Activated naive CD4-positive, alpha-beta T cell treated with anti-CD3 and anti-CD28 coated beads for 36 hours (primary cell): ENCODE results near the gene CTCFL. TPM values are rescaled to one million over a fixed set of nuclear protein-coding genes. Genes with fewer than 3 reads are reported as not detected.
"Not testable (repeated sequence)": the region's sequence is repeated elsewhere in the genome, so short reads cannot be mapped to it uniquely, and the experiment has no call there.

Experiments
- CTCF ChIA-PET: fragments of 350-600 bp; sonication (Branson Sonifier 250); formaldehyde crosslinking; loops from one replicate; lab custom pipeline; 2021; ENCODE audit warnings: antibody characterized with exemption; lab: Charles Lee
- DNase-seq: peaks from one replicate; pipeline ENCODE4 v3.0.0-alpha.2; 2020
- H3K27ac Mint-ChIP-seq: one replicate; pipeline ENCODE4 v1.8.0; 2021; ENCODE audit warnings: mild to moderate bottlenecking, mixed read lengths
- H3K27me3 Mint-ChIP-seq: one replicate; pipeline ENCODE4 v1.8.0; 2021; ENCODE audit warnings: low read depth, mixed read lengths
- H3K36me3 Mint-ChIP-seq: one replicate; pipeline ENCODE4 v1.8.0; 2021; ENCODE audit warnings: low read depth, mixed read lengths
- H3K4me1 Mint-ChIP-seq: one replicate; pipeline ENCODE4 v1.8.0; 2021; ENCODE audit warnings: low read depth, mixed read lengths
- H3K4me3 Mint-ChIP-seq: one replicate; pipeline ENCODE4 v1.8.0; 2021; ENCODE audit warnings: mild to moderate bottlenecking, moderate library complexity, mixed read lengths
- H3K9me3 Mint-ChIP-seq: one replicate; pipeline ENCODE4 v1.8.0; 2021; ENCODE audit warnings: mixed read lengths
- intact Hi-C: fragments of 100-400 bp; cut with micrococcal nuclease; formaldehyde crosslinking; loops from one replicate; pipeline ENCODE4 v1.15.1; 2023
- total RNA-seq, 2 experiments: library from RNA; stranded (reverse); gene quantifications; one replicate each; pipeline ENCODE4 v1.2.3, GENCODE V29; 2021

CTCFL gene
- total RNA-seq, 2 experiments from 2014 or later: not detected

- peak; percentile 23 for DNase-seq
Observed at GRCh38 chr20:57481281-57481711, 43.6 kb downstream of the CTCFL start.

GRCh38 chr20:57480444-57481160 lies 44.3 kb downstream of the CTCFL start:
- H3K4me3 Mint-ChIP-seq: no peak overlapping the region
- H3K27ac Mint-ChIP-seq: peak overlapping the region; percentile 18
- CTCF ChIA-PET: interaction anchor here (0.8 to 1.0 kb wide), 2 partner anchors 99 kb away, joined by 3 read pairs; no protein-coding TSS in a partner anchor
- DNase-seq: peak; percentile 34
- no peaks in the 10 kb centered on the region for H3K27me3 Mint-ChIP-seq
- H3K36me3 Mint-ChIP-seq: no peaks in the 10 kb centered on the region
- H3K9me3 Mint-ChIP-seq: no peaks in the 10 kb centered on the region
- peaks cover 29% of the 10 kb centered on the region for H3K4me1 Mint-ChIP-seq
- intact Hi-C loops: no loop called here

More at GRCh38 chr20:57481281-57481711, 43.6 kb downstream of the CTCFL start:
- Mint-ChIP-seq H3K36me3 (no peaks in the 10 kb centered on the region), H3K4me3 (no peak overlapping the region), H3K27ac (peak overlapping the region; percentile 18), H3K27me3 (no peaks in the 10 kb centered on the region), H3K9me3 (no peaks in the 10 kb centered on the region), H3K4me1 (peaks cover 25% of the 10 kb centered on the region)
- intact Hi-C loops: no loop called here
- CTCF ChIA-PET: interaction anchor here (0.6 to 1.0 kb wide), 4 partner anchors 91 to 583 kb away, joined by 3 read pairs; no protein-coding TSS in a partner anchor

GRCh38 chr20:57479196-57479595 lies 45.7 kb downstream of the CTCFL start:
- no peaks in the 10 kb centered on the region for H3K9me3 Mint-ChIP-seq
- H3K27ac Mint-ChIP-seq: no peak overlapping the region
- DNase-seq: no peak
- H3K4me1 Mint-ChIP-seq: peaks cover 35% of the 10 kb centered on the region
- no peaks in the 10 kb centered on the region for H3K36me3 Mint-ChIP-seq
- CTCF ChIA-PET: interaction anchor here (1.0 kb wide), 1 partner anchor 19 kb away, joined by 4 read pairs; no protein-coding TSS in a partner anchor
- H3K4me3 Mint-ChIP-seq: no peak overlapping the region
- intact Hi-C loops: no loop called here
- H3K27me3 Mint-ChIP-seq: no peaks in the 10 kb centered on the region

GRCh38 chr20:57478176-57478575 lies 46.8 kb downstream of the CTCFL start:
- no peak for DNase-seq
- Mint-ChIP-seq H3K27me3 (no peaks in the 10 kb centered on the region), H3K36me3 (no peaks in the 10 kb centered on the region), H3K27ac (no peak overlapping the region), H3K4me3 (no peak overlapping the region), H3K9me3 (no peaks in the 10 kb centered on the region), H3K4me1 (peaks cover 42% of the 10 kb centered on the region)
- intact Hi-C loops: no loop called here
- CTCF ChIA-PET: interaction anchor here (1.0 to 1.5 kb wide), 2 partner anchors 18 to 20 kb away, joined by 4 to 5 read pairs; no protein-coding TSS in a partner anchor

GRCh38 chr20:57476641-57477461 lies 48.1 kb downstream of the CTCFL start:
- no peak for DNase-seq
- intact Hi-C loops: no loop called here
- Mint-ChIP-seq H3K27me3 (no peaks in the 10 kb centered on the region), H3K9me3 (no peaks in the 10 kb centered on the region), H3K4me3 (no peak overlapping the region), H3K36me3 (no peaks in the 10 kb centered on the region), H3K4me1 (peaks cover 38% of the 10 kb centered on the region), H3K27ac (no peak overlapping the region)
- CTCF ChIA-PET: interaction anchor here (1.0 to 1.5 kb wide), 3 partner anchors 9 to 78 kb away, joined by 3 to 5 read pairs (median 3); no protein-coding TSS in a partner anchor

GRCh38 chr20:57476084-57476526 lies 48.8 kb downstream of the CTCFL start:
- no peak for DNase-seq

GRCh38 chr20:57475388-57476083 lies 49.4 kb downstream of the CTCFL start:
- Mint-ChIP-seq H3K36me3 (no peaks in the 10 kb centered on the region), H3K9me3 (no peaks in the 10 kb centered on the region), H3K4me3 (no peak overlapping the region), H3K27me3 (no peaks in the 10 kb centered on the region), H3K27ac (no peak overlapping the region), H3K4me1 (peaks cover 25% of the 10 kb centered on the region)
- intact Hi-C loops: no loop called here
- DNase-seq: no peak
- CTCF ChIA-PET: interaction anchor here (0.9 to 2.1 kb wide), 4 partner anchors 10 to 94 kb away, joined by 3 to 7 read pairs (median 3); no protein-coding TSS in a partner anchor

More at GRCh38 chr20:57476084-57476526, 48.8 kb downstream of the CTCFL start:
- CTCF ChIA-PET: interaction anchor here (1.1 kb wide), 2 partner anchors 9 to 77 kb away, joined by 3 read pairs; no protein-coding TSS in a partner anchor
- intact Hi-C loops: no loop called here
- Mint-ChIP-seq H3K27ac (no peak overlapping the region), H3K4me1 (peaks cover 31% of the 10 kb centered on the region), H3K27me3 (no peaks in the 10 kb centered on the region), H3K4me3 (no peak overlapping the region), H3K9me3 (no peaks in the 10 kb centered on the region), H3K36me3 (no peaks in the 10 kb centered on the region)

GRCh38 chr20:57474816-57475215 lies 50.1 kb downstream of the CTCFL start:
- H3K4me3 Mint-ChIP-seq: no peak overlapping the region
- no peaks in the 10 kb centered on the region for H3K27me3 Mint-ChIP-seq
- DNase-seq: no peak
- H3K36me3 Mint-ChIP-seq: no peaks in the 10 kb centered on the region
- no peaks in the 10 kb centered on the region for H3K9me3 Mint-ChIP-seq
- H3K4me1 Mint-ChIP-seq: peaks cover 23% of the 10 kb centered on the region
- CTCF ChIA-PET: interaction anchor here (0.9 to 2.1 kb wide), 3 partner anchors 10 to 93 kb away, joined by 3 to 7 read pairs (median 5); no protein-coding TSS in a partner anchor
- no peak overlapping the region for H3K27ac Mint-ChIP-seq
- intact Hi-C loops: no loop called here

GRCh38 chr20:57474205-57474604 lies 50.7 kb downstream of the CTCFL start:
- Mint-ChIP-seq H3K9me3 (no peaks in the 10 kb centered on the region), H3K4me3 (no peak overlapping the region), H3K4me1 (peaks cover 23% of the 10 kb centered on the region), H3K27ac (no peak overlapping the region), H3K27me3 (no peaks in the 10 kb centered on the region), H3K36me3 (no peaks in the 10 kb centered on the region)
- intact Hi-C loops: no loop called here
- CTCF ChIA-PET: interaction anchor here (0.9 to 2.1 kb wide), 4 partner anchors 10 to 93 kb away, joined by 3 to 7 read pairs (median 4); no protein-coding TSS in a partner anchor
- DNase-seq: no peak

- intact Hi-C loops: loop anchor here (2.0 kb wide), 1 partner anchor 23 kb away; no protein-coding TSS in a partner anchor
- CTCF ChIA-PET: interaction anchor here (0.8 to 2.1 kb wide), 6 partner anchors 9 to 92 kb away, joined by 3 to 7 read pairs (median 4); no protein-coding TSS in a partner anchor
- H3K4me3 Mint-ChIP-seq: no peak overlapping the region
- H3K27ac Mint-ChIP-seq: peak overlapping the region; percentile 58
- H3K27me3 Mint-ChIP-seq: no peaks in the 10 kb centered on the region
- H3K9me3 Mint-ChIP-seq: no peaks in the 10 kb centered on the region
- H3K4me1 Mint-ChIP-seq: peaks cover 23% of the 10 kb centered on the region
- peak; percentile 74 for DNase-seq
- no peaks in the 10 kb centered on the region for H3K36me3 Mint-ChIP-seq
Observed at GRCh38 chr20:57473246-57474048, 51.5 kb downstream of the CTCFL start.

- DNase-seq, H3K9me3 Mint-ChIP-seq, H3K36me3 Mint-ChIP-seq, H3K4me3 Mint-ChIP-seq, H3K27ac Mint-ChIP-seq, H3K27me3 Mint-ChIP-seq: not testable (repeated sequence)
- CTCF ChIA-PET: interaction anchor here (0.7 to 1.7 kb wide), 2 partner anchors 9 to 91 kb away, joined by 3 to 6 read pairs; no protein-coding TSS in a partner anchor
- peaks cover 23% of the 10 kb centered on the region for H3K4me1 Mint-ChIP-seq
- intact Hi-C loops: loop anchor here (2.0 kb wide), 1 partner anchor 22 kb away; no protein-coding TSS in a partner anchor
Observed at GRCh38 chr20:57472474-57472873, 52.5 kb downstream of the CTCFL start.
